Vagina (tissue), 2 donors: ENCODE results near the gene FAM219A. TPM values are rescaled to one million over a fixed set of nuclear protein-coding genes. Genes with fewer than 3 reads are reported as not detected.

ENCODE experiments used
- DNase-seq, 2 donors: peaks; one replicate each; pipeline ENCODE4 v3.0.0-alpha.2; 2017; ENCODE audit errors: extremely low spot score in 2 of 2
- H3K27ac ChIP-seq: fragments of 200-600 bp; sonication (generic); one replicate; pipeline ENCODE4 v1.5.1; 2019
- H3K27me3 ChIP-seq: fragments of 200-600 bp; sonication (generic); one replicate; pipeline ENCODE4 v1.5.1; 2019
- H3K36me3 ChIP-seq, 2 donors: fragments of 200-600 bp; sonication (generic); one replicate each; pipeline ENCODE4 v1.5.1; 2017 to 2019
- H3K4me1 ChIP-seq: fragments of 200-600 bp; sonication (generic); one replicate; pipeline ENCODE4 v1.5.1; 2019
- H3K4me3 ChIP-seq, 2 donors: fragments of 200-600 bp; sonication (generic); 1 replicate in 1 of 2; 2 replicates in 1 of 2; pipeline ENCODE4 v1.5.1; 2016 to 2019
- H3K9me3 ChIP-seq: fragments of 200-600 bp; sonication (generic); one replicate; pipeline ENCODE4 v1.5.1; 2019
- POLR2A ChIP-seq, 2 donors: fragments of 450-650 bp; IDR thresholded peaks; one replicate each; pipeline ENCODE4 v1.6.1; 2017; ENCODE audit warnings: antibody characterized with exemption in 2 of 2, mild to moderate bottlenecking in 2 of 2, moderate library complexity in 2 of 2
- POLR2AphosphoS5 ChIP-seq, 2 donors: sonication (generic); formaldehyde crosslinking; IDR thresholded peaks; one replicate each; pipeline ENCODE4 v1.9.0; 2017; ENCODE audit warnings: antibody characterized with exemption in 2 of 2, mild to moderate bottlenecking in 2 of 2, low read depth in 1 of 2; ENCODE audit not compliant: insufficient read depth in 1 of 2
- intact Hi-C: fragments of 100-400 bp; cut with DNase I; formaldehyde crosslinking; loops from one replicate; pipeline ENCODE4 v1.15.1; 2023
- total RNA-seq: library from RNA; depleted of rRNA; stranded (reverse); fragments of >200 nt; gene quantifications from one replicate; pipeline ENCODE4 v1.2.3, GENCODE V29; 2016
- TF ChIP-seq, protein P1 (sequence below), 3 experiments: fragments of 450-650 bp in 2 of 3; fragments of 200-600 bp in 1 of 3; sonication (generic) in 1 of 3; IDR thresholded peaks; one replicate each; pipeline ENCODE4 v1.5.1; 2017 to 2019; ENCODE audit warnings: antibody characterized with exemption in 3 of 3, mild to moderate bottlenecking in 2 of 3, moderate library complexity in 2 of 3

FAM219A gene
- total RNA-seq, 1 donor from 2014 or later: 9.3 TPM

DNA sequence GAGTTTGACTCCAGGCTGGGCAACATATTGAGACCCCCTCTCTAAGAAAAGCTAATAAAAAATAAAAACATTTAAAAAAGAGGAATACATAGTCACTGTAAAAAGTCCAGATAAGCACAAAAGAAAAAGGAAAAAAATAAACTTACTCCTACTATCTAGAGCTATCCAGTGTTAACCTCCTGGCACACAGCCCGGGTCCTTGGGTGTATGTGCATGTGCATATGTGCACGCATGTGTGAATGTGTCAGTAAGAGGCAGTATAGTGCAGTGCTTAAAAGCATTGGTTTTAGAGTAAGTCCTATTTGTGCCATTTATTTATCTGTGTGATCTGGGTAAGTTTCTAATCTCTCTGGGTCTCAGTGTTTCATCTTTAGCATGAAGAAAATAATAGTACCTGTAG, 26.7 kb downstream of the FAM219A start:
- no peaks in the 10 kb centered on the region for H3K27me3 ChIP-seq
- H3K4me3 ChIP-seq: no peak overlapping the region
- H3K4me1 ChIP-seq: peaks cover 13% of the 10 kb centered on the region
- no peaks in the 10 kb centered on the region for H3K36me3 ChIP-seq
- intact Hi-C loops: no loop called here
- no peak for DNase-seq
- TF ChIP-seq POLR2AphosphoS5 (IDR thresholded peaks at IDR 0.05; ENCODE audit: insufficient read depth in 1 of 2, low read depth in 1 of 2): no peak
- TF ChIP-seq, protein P1, sequence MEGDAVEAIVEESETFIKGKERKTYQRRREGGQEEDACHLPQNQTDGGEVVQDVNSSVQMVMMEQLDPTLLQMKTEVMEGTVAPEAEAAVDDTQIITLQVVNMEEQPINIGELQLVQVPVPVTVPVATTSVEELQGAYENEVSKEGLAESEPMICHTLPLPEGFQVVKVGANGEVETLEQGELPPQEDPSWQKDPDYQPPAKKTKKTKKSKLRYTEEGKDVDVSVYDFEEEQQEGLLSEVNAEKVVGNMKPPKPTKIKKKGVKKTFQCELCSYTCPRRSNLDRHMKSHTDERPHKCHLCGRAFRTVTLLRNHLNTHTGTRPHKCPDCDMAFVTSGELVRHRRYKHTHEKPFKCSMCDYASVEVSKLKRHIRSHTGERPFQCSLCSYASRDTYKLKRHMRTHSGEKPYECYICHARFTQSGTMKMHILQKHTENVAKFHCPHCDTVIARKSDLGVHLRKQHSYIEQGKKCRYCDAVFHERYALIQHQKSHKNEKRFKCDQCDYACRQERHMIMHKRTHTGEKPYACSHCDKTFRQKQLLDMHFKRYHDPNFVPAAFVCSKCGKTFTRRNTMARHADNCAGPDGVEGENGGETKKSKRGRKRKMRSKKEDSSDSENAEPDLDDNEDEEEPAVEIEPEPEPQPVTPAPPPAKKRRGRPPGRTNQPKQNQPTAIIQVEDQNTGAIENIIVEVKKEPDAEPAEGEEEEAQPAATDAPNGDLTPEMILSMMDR (IDR thresholded peaks at IDR 0.05): no peak
- no peak for TF ChIP-seq POLR2A (IDR thresholded peaks at IDR 0.05)
- H3K27ac ChIP-seq: no peak overlapping the region
- no peaks in the 10 kb centered on the region for H3K9me3 ChIP-seq

DNA sequence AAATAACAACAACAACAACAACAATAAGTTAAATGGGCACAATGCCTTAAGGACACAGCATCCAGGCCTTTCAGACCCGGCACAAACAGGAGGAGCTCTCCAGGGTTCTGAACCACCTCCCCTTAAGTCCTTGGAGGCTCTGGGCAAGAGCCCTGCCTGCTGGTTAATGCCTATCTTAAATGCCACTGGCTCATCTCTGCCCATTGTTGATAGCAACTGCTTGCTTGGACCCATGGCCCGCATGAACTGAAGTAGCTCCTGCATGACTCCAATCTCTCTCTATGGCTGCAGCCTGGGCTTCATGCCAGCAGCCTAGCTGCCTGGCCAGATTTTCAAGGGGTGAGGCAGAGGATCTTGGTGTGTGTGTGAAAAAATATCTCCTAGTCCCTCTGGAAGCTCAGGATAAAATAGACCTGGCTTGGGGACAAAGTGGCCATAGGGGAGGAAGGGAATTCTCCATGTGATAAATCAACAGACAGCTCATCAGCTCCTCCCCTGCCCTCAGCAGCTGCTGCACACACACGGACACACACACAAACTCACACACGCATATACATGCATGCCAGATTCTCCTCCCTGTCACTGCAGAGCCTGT, 27.4 kb downstream of the FAM219A start:
- Histone ChIP-seq H3K27ac (no peak overlapping the region), H3K27me3 (no peaks in the 10 kb centered on the region), H3K36me3 (no peaks in the 10 kb centered on the region), H3K9me3 (no peaks in the 10 kb centered on the region), H3K4me3 (no peak overlapping the region), H3K4me1 (peaks cover 13% of the 10 kb centered on the region)
- no peak for TF ChIP-seq POLR2AphosphoS5 (IDR thresholded peaks at IDR 0.05; ENCODE audit: insufficient read depth in 1 of 2, low read depth in 1 of 2)
- TF ChIP-seq, protein P1 (IDR thresholded peaks at IDR 0.05): no peak
- TF ChIP-seq POLR2A (IDR thresholded peaks at IDR 0.05): no peak
- intact Hi-C loops: no loop called here
- no peak for DNase-seq

DNA sequence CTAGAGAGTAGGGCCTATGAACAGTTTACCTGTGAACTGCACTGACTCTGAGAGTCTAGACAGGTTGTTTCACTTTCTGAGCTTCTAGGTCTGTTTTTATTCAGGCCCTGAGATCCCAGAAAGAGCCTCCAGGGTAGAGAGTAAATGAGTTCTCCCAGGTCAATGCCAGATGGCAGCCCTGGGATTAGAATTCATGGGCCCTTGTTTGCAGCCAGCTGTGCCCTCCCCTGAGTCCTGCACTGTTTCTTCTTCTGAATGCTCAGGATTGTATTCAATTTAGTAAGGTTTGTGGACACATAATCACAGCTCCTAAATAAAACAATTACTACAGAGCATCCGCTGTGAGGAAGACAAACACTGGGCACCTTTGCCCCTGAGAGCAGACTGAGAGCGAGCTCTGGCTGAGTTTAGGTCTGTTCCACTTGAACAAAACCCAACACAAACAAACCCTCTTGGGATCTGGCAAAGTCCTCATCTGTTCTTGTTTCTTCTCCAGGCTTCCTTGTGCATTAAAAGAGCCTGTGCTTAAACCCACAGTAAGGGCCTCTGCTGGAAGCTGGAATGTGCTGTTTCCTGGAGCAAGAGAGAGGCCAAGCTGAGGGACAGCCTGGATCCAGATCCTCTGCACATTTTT, 29.9 kb downstream of the FAM219A start:
- Histone ChIP-seq H3K9me3 (no peaks in the 10 kb centered on the region), H3K4me3 (no peak overlapping the region), H3K36me3 (no peaks in the 10 kb centered on the region), H3K27ac (no peak overlapping the region), H3K27me3 (no peaks in the 10 kb centered on the region), H3K4me1 (peaks cover 13% of the 10 kb centered on the region)
- intact Hi-C loops: no loop called here
- DNase-seq: no peak
- TF ChIP-seq POLR2A (IDR thresholded peaks at IDR 0.05) (no peak), POLR2AphosphoS5 (IDR thresholded peaks at IDR 0.05; ENCODE audit: insufficient read depth in 1 of 2, low read depth in 1 of 2) (no peak)
- TF ChIP-seq, protein P1 (IDR thresholded peaks at IDR 0.05): no peak

DNA sequence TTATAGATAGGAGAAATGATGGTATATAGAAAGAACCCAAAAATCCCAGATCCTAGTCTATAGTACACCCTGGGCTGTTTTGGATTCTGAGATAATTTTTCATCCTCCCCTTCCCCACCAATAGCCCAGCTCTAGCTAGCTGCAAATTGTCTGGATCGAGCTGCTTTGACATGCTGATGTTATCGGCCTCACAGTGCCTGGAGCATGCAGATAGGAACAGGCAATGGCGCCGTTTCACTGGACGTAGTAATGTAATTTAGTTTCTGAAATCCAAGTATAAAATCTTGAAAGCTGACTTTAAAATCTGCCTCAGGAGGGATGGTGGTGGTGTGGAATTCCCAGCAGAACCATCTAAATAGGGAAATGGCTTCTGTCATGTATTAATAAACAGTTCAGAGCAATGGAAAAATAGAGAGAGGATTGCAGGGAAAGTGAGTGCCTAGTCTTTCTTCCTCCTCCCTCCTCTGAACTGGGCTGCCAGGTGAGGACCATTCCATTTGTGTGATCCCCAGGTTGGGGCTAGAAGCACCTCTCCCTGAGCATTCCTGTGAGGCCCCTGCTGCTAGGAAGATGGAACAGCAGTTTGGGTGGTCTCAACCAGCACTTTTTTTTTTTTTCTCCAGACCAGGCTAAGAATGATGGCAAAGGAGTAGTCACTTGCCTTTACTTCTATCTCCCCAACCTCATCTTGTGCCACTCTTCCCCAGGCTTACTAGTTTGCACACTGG, 31.9 kb downstream of the FAM219A start:
- no peak for TF ChIP-seq POLR2A (IDR thresholded peaks at IDR 0.05)
- TF ChIP-seq, protein P1 (IDR thresholded peaks at IDR 0.05): no peak
- no peak for TF ChIP-seq POLR2AphosphoS5 (IDR thresholded peaks at IDR 0.05; ENCODE audit: insufficient read depth in 1 of 2, low read depth in 1 of 2)
- no peaks in the 10 kb centered on the region for H3K27me3 ChIP-seq
- H3K4me1 ChIP-seq: peaks cover 9% of the 10 kb centered on the region
- H3K27ac ChIP-seq: no peak overlapping the region
- DNase-seq: no peak
- no peak overlapping the region for H3K4me3 ChIP-seq
- intact Hi-C loops: no loop called here
- no peaks in the 10 kb centered on the region for H3K36me3 ChIP-seq
- no peaks in the 10 kb centered on the region for H3K9me3 ChIP-seq
